GM19438 (cell line): ENCODE data around the gene RAD9A.

ENCODE experiments used
- ATAC-seq: cut with Tn5 transposase; IDR thresholded peaks from one replicate; pipeline ENCODE4 v1.9.1; 2021; ENCODE audit warnings: low read depth; ENCODE audit not compliant: unreplicated experiment

Gene RAD9A

GRCh38 chr11:67356864-67357561 lies 34.8 kb upstream of the RAD9A start:
- ATAC-seq: no peak

- no peak for ATAC-seq
These were observed 33.7 kb upstream of the RAD9A start for GRCh38 chr11:67357831-67358670.

GRCh38 chr11:67364169-67364568 lies 27.6 kb upstream of the RAD9A start:
- no peak for ATAC-seq

GRCh38 chr11:67364783-67365722 lies 26.7 kb upstream of the RAD9A start:
- no peak for ATAC-seq

DNA sequence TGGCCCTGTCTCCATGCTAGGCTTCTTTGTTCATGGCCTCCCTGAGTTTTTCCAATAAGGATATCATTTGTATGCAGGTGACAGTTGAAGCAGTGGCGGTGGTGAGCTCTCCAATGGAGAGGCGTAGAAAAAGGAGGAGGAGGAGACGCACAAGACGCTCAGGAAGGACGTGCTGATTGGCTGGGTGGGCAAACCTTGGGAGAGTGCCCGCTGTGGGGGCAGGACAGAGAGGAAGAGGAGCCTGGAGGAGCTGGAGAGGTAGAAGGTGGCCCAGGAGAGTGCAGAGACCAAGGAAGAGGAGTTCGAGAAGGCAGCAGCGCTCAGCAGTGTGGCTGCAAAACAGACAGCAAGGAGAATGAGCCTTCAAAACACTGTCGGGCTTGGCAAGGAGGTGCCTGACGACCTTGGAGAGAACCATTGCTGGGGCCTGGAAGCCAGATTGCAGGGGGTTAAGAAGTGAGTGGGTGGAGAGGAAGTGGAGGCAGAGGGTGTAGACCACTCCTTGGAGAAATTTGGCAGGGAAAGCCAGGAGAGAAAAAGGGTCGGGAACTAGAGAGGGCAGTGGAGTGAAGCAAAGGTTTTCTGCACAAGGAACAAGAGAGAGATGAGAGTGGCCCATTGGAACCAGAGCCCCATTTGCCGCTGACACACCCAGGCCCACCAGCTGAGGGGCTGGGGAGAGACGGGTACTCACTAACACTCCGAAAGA lies 25.9 kb upstream of the RAD9A start:
- ATAC-seq: no peak

DNA sequence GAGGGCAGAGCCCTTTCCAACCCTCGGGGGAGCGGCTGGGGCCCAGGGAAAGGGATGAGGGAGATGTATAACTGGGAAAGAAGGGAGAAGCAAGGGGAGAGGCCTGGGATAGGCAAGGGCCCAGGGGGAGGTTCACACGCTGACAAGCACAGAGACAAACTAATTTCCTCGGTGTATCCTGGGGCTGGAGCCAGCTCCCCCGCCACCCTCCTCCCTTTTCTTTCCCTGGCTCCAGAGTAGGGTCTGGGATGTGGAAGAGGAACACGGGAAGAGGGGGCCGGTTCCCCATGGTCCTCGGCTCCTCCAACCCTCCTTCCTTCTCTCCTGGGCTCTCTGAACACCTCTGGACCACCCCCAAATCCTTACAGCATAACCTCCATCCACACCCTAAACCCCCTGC lies 25.2 kb upstream of the RAD9A start:
- ATAC-seq: no peak

GRCh38 chr11:67366961-67367760 lies 24.6 kb upstream of the RAD9A start:
- no peak for ATAC-seq

DNA sequence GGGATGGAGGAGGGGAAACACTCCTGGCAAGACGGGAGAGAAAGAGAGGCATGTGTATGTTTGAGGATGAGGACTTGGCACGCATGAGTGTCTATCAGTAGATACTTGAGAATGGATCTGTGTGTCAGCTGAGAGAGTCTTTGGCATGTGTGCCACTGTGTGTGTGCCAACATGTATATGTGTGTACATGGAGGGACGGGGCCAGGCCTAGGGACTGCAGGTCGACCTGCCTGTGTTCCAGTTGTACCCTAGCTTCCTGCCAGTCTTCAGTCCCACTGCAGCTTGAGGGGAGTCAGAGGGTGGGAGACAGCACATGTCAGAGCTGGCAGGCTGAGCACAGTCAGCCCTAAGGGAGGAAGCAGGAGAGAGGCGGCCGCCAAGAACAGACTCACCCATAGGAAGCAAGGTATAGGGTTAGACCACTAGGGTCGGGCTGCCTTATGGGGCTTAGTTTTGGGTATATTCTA lies 24.0 kb upstream of the RAD9A start:
- no peak for ATAC-seq

DNA sequence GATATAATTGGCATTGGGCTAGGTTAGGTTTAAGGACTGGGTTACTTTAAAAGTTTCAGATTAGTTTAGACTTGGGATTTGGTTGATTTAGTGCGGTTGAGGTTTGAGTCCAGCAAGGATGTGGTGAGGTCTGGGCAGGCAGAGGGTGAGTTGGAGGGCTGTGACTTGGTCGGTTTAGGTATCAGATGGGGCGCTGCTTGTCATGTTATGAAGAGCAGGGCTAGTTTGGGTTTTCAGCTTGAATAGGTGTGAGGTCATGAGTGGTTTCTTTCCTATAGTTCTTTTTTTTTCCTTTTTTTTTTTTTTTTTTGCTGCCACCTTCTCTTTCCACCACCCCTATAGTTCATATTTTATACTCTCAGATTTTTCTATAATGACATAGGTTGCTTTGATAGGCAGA lies 23.2 kb upstream of the RAD9A start:
- ATAC-seq: no peak

GRCh38 chr11:67369275-67369674 lies 22.5 kb upstream of the RAD9A start:
- ATAC-seq: no peak

GRCh38 chr11:67369801-67370284 lies 21.9 kb upstream of the RAD9A start:
- ATAC-seq: no peak

- no peak for ATAC-seq
These were observed 21.3 kb upstream of the RAD9A start for GRCh38 chr11:67370351-67371076.

- ATAC-seq: no peak
These were observed 20.4 kb upstream of the RAD9A start for GRCh38 chr11:67371189-67371910.

GRCh38 chr11:67371911-67372320 lies 19.9 kb upstream of the RAD9A start:
- no peak for ATAC-seq

GRCh38 chr11:67372321-67372992 lies 19.3 kb upstream of the RAD9A start:
- no peak for ATAC-seq

GRCh38 chr11:67372993-67373647 lies 18.7 kb upstream of the RAD9A start, which contains the start of gene CLCF1:
TSS of gene CLCF1 (minus strand) at chr11:67373598. CDS start at chr11:67373539, 59 bp downstream.
- ATAC-seq: no peak
